Vagina (tissue), 2 donors: ENCODE data around the gene RNF115.

Experiments used
- POLR2AphosphoS5 ChIP-seq, 2 donors: sonication (generic); formaldehyde crosslinking; IDR thresholded peaks; one replicate each; pipeline ENCODE4 v1.9.0; 2017; ENCODE audit warnings: antibody characterized with exemption in 2 of 2, mild to moderate bottlenecking in 2 of 2, low read depth in 1 of 2; ENCODE audit not compliant: insufficient read depth in 1 of 2
- TF ChIP-seq, protein P1 (sequence below), 3 experiments: fragments of 450-650 bp in 2 of 3; fragments of 200-600 bp in 1 of 3; sonication (generic) in 1 of 3; IDR thresholded peaks; one replicate each; pipeline ENCODE4 v1.5.1; 2017 to 2019; ENCODE audit warnings: antibody characterized with exemption in 3 of 3, mild to moderate bottlenecking in 2 of 3, moderate library complexity in 2 of 3

DNA sequence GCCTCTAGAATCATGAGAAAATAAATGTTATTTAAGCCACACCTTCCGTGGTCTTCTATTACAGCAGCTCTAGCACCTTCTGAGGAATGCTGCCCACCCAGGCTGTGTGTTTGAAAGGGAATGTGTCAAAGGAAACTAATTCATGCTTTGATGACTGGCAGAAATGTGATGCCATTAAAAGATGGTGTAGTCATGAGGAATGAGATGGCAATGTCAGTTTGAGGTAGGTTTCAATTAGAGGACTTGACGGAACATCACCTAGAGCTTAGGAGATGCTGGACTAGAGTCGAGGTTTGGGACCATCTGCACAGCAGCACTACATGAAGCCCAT lies 127.3 kb downstream of the RNF115 start:
- no peak for TF ChIP-seq POLR2AphosphoS5 (IDR thresholded peaks at IDR 0.05; ENCODE audit: insufficient read depth in 1 of 2, low read depth in 1 of 2)
- TF ChIP-seq, protein P1, sequence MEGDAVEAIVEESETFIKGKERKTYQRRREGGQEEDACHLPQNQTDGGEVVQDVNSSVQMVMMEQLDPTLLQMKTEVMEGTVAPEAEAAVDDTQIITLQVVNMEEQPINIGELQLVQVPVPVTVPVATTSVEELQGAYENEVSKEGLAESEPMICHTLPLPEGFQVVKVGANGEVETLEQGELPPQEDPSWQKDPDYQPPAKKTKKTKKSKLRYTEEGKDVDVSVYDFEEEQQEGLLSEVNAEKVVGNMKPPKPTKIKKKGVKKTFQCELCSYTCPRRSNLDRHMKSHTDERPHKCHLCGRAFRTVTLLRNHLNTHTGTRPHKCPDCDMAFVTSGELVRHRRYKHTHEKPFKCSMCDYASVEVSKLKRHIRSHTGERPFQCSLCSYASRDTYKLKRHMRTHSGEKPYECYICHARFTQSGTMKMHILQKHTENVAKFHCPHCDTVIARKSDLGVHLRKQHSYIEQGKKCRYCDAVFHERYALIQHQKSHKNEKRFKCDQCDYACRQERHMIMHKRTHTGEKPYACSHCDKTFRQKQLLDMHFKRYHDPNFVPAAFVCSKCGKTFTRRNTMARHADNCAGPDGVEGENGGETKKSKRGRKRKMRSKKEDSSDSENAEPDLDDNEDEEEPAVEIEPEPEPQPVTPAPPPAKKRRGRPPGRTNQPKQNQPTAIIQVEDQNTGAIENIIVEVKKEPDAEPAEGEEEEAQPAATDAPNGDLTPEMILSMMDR (IDR thresholded peaks at IDR 0.05) = no peak
